Measurements from ENCODE around the gene DUSP2.

The DUSP2 gene

GRCh38 chr2:96175951-96176350 lies 30.7 kb upstream of the DUSP2 start:
- no peak overlapping the region for H3K4me3 ChIP-seq (ENCODE audit: low read depth, low read length)
- no peak for DNase-seq (ENCODE audit: low read depth)
- TF ChIP-seq MAX (IDR thresholded peaks at IDR 0.05; ENCODE audit: low read depth, low read length) (no peak), MYC (IDR thresholded peaks at IDR 0.05; ENCODE audit: low read depth, low read length) (no peak), POLR2A (IDR thresholded peaks at IDR 0.05; ENCODE audit: extremely low read depth, insufficient read length) (no peak)
- TF ChIP-seq, protein P1, sequence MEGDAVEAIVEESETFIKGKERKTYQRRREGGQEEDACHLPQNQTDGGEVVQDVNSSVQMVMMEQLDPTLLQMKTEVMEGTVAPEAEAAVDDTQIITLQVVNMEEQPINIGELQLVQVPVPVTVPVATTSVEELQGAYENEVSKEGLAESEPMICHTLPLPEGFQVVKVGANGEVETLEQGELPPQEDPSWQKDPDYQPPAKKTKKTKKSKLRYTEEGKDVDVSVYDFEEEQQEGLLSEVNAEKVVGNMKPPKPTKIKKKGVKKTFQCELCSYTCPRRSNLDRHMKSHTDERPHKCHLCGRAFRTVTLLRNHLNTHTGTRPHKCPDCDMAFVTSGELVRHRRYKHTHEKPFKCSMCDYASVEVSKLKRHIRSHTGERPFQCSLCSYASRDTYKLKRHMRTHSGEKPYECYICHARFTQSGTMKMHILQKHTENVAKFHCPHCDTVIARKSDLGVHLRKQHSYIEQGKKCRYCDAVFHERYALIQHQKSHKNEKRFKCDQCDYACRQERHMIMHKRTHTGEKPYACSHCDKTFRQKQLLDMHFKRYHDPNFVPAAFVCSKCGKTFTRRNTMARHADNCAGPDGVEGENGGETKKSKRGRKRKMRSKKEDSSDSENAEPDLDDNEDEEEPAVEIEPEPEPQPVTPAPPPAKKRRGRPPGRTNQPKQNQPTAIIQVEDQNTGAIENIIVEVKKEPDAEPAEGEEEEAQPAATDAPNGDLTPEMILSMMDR (IDR thresholded peaks at IDR 0.05; ENCODE audit: low read depth, low read length), result no peak

DNA sequence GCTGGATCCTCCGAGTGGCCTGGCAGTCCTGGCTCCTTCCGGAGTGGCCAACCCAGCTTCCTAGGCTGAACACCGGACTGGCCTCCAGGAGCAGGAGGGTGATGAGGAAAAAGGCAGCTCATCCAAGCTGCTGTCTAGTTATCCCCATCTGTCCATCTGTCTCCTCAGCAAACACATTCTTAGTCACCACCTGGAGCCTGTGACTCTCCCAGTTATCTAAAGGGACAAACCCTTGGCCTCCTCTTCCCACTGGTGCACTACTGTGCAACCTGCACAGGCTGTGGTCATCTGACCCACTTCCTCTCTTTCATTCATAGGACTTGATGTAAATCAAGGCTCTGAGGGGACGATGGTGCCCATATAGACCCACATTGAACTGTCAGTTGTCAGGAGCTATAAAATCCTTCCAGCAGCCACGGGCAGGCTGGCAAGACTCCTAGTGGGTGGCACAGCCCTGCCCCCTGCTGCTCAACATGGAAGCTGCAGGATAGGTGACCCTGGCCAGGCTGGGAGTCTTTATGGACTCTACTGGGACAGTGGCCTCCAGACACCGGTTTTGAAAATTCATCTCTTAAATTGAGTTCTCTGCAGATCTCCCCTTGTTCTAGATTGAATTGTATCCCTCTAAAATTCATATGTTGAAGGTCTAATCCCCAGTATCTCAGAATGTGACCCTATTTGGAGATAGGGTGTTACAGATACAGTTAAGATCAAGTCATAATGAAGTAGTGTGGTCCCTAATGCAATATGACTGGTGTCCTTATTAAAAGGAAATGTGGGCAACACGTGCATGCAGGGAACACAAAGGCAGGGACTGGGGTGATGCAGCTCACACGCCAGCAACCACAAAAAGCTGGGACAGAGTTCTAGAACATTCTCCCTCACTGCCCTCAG lies 29.3 kb upstream of the DUSP2 start:
- DNase-seq (ENCODE audit: low read depth), result peak; percentile 86
- H3K4me3 ChIP-seq (ENCODE audit: low read depth, low read length), result no peak overlapping the region
- TF ChIP-seq MYC (IDR thresholded peaks at IDR 0.05; ENCODE audit: low read depth, low read length), result no peak
- TF ChIP-seq, protein P1 (IDR thresholded peaks at IDR 0.05; ENCODE audit: low read depth, low read length), result peak; percentile 97

DNA sequence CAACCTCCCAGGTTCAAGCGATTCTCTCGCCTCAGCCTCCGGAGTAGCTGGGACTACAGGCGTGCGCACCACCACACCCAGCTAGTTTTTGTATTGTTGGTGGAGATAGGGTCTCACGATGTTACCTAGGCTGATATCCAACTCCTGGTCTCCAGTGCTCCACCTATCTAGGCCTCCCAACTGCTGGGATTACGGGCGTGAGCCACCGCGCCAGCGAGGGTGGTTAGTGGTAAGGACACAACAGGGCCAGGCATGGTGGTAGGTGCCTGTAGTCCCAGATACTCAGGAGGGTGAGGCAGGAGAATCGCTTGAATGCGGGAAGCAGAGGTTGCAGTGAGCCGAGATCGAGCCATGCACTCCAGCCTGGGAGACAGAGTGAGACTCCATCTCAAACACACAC lies 26.6 kb upstream of the DUSP2 start:
- no peak overlapping the region for H3K4me3 ChIP-seq (ENCODE audit: low read depth, low read length)
- DNase-seq (ENCODE audit: low read depth), result no peak
- TF ChIP-seq, protein P1 (IDR thresholded peaks at IDR 0.05; ENCODE audit: low read depth, low read length), result no peak
- TF ChIP-seq MYC (IDR thresholded peaks at IDR 0.05; ENCODE audit: low read depth, low read length), result no peak
- TF ChIP-seq POLR2A (IDR thresholded peaks at IDR 0.05; ENCODE audit: extremely low read depth, insufficient read length), result no peak

DNA sequence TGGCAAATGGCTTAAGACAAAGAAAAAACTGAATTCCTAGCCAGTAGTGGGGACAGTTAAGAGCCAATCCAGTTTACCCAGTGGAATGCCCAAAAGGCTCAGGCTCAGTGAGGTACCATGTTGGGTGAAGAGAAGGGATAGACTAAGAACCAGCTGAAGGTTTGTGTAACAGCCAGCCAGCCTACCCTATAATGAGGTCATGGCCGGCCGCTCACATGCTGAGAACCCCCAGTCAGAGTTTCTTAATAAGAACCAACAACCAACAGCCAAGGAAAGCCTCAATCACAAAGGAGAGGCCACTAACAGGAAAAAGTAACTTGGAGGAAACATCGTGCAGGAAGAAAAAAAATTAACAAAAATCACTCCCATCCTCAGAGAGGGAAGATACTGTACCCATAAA lies 25.4 kb upstream of the DUSP2 start:
- no peak for DNase-seq (ENCODE audit: low read depth)
- TF ChIP-seq POLR2A (IDR thresholded peaks at IDR 0.05; ENCODE audit: extremely low read depth, insufficient read length) (no peak), MYC (IDR thresholded peaks at IDR 0.05; ENCODE audit: low read depth, low read length) (no peak), MAX (IDR thresholded peaks at IDR 0.05; ENCODE audit: low read depth, low read length) (no peak)
- TF ChIP-seq, protein P1 (IDR thresholded peaks at IDR 0.05; ENCODE audit: low read depth, low read length), result no peak
- no peak overlapping the region for H3K4me3 ChIP-seq (ENCODE audit: low read depth, low read length)

DNA sequence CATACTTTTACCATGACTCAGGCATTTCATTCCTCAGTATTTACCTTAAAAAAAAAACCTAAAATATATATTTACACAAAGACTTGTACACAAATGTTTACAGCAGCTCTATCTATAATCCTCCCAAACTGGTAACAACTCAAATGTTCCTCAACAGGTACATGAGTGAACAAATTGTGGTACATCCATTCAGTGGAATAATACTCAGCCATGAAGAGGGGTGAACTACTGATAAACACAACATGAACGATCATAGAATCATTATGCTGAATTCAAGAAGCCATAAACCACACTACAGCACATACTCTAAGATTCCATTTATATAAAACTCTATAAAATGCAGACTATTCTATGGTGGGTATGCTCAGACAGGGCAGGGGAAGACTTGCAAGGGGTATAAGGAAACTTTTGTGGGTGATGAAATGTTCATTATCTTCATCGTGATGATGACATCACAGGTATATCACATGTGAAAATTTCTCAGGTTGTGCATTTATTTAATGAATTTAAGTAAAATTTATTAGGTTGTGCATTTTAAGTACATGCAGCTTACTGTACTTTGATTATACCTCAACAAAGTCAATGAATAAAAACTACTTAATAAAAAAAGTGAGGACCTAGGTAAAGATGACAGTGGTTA lies 24.7 kb upstream of the DUSP2 start:
- H3K4me3 ChIP-seq (ENCODE audit: low read depth, low read length), result no peak overlapping the region
- TF ChIP-seq POLR2A (IDR thresholded peaks at IDR 0.05; ENCODE audit: extremely low read depth, insufficient read length) (no peak), MAX (IDR thresholded peaks at IDR 0.05; ENCODE audit: low read depth, low read length) (no peak), MYC (IDR thresholded peaks at IDR 0.05; ENCODE audit: low read depth, low read length) (no peak)
- TF ChIP-seq, protein P1 (IDR thresholded peaks at IDR 0.05; ENCODE audit: low read depth, low read length), result no peak
- no peak for DNase-seq (ENCODE audit: low read depth)
